Measurements from ENCODE around the gene ADGRG7.

Gene ADGRG7

DNA sequence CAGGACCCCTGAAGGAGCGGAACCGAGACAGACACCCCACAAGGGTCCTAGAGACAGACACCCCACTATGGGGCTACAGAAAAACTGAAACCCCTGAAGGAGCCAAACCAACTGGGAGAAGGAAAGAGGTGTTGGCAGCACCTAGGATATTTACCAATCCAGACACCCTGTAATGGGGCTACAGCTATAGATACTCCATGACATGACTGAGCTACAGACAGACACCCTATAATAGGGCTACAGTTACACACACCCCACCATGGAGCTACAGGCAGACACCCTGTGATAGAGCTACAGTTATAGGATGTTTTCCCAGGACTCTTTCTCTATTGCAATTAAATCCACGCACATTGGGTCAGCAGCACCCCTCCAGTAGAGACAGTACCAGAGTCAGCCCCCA, 22.6 kb upstream of the ADGRG7 start:
- H3K4me3 ChIP-seq (ENCODE audit: low read depth, low read length): no peak overlapping the region
- TF ChIP-seq, protein P1, sequence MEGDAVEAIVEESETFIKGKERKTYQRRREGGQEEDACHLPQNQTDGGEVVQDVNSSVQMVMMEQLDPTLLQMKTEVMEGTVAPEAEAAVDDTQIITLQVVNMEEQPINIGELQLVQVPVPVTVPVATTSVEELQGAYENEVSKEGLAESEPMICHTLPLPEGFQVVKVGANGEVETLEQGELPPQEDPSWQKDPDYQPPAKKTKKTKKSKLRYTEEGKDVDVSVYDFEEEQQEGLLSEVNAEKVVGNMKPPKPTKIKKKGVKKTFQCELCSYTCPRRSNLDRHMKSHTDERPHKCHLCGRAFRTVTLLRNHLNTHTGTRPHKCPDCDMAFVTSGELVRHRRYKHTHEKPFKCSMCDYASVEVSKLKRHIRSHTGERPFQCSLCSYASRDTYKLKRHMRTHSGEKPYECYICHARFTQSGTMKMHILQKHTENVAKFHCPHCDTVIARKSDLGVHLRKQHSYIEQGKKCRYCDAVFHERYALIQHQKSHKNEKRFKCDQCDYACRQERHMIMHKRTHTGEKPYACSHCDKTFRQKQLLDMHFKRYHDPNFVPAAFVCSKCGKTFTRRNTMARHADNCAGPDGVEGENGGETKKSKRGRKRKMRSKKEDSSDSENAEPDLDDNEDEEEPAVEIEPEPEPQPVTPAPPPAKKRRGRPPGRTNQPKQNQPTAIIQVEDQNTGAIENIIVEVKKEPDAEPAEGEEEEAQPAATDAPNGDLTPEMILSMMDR (IDR thresholded peaks at IDR 0.05; ENCODE audit: low read depth, low read length): no peak

DNA sequence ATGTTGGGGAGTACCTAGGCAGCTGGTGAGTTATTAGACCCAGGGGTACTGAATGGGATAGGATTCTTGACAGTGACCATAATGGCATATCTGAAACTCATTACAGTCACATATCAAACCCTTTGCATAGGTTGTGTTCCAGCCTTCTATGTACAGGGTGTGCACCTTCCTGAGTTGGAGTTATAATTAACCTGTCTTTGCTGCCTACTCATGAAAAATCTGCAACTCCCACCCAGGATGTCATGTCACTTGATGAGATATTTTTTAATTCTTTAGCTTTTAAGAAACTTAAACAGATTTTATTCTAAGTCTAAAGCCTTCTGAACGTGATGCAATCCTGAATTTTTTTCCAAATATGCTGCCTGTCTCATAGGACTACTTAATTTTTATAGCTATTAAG, 21.1 kb upstream of the ADGRG7 start:
- no peak overlapping the region for H3K4me3 ChIP-seq (ENCODE audit: low read depth, low read length)
- TF ChIP-seq, protein P1 (IDR thresholded peaks at IDR 0.05; ENCODE audit: low read depth, low read length): no peak

DNA sequence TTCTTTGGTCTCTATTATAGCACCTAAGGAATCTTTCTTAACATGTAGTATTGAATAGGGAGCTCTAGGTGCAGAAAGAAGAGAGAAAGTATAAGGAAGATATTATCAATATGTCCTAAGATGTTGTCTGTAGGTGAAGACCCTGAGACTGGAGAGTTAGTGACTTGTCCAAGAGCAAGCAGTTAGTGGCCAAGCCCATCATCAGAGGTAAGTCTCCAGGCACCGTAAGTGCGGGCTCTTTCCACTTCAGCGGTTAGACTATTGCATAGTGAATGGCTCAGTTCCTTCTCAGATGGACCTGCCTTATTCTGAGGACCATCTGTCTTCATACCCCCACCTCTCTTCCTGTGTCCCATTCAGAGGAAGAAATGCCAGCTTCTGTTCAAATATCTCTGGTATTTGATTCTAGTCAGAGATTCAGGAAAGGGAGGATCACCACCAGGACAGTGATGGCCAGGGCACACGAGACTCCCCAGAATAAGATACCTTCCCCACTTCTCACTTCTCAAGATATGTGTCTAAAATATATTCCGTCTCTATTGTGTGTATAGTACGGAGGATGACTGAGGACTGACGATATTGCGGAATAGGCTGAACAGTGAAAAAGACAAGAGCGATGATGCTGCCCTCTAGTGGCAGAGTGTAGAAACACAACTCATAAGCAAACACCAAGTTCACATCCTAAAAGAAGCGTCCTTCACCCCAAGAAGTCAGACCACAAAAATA, 19.1 kb upstream of the ADGRG7 start:
- no peak overlapping the region for H3K4me3 ChIP-seq (ENCODE audit: low read depth, low read length)
- TF ChIP-seq, protein P1 (IDR thresholded peaks at IDR 0.05; ENCODE audit: low read depth, low read length): peak; percentile 74

DNA sequence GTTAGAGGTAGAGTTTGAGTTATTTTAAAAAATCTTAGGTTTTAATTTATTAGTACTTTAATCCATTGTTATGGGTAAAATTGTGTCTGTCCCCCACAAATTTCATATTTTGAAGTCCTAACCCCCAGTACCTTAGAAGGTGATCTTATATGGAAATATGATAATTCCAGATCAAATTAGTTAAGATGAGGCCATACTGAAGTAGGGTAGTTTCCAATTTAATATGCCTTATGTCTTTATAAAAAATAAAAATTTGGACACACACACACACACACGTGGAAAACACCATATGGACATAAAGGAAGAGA, 18.6 kb upstream of the ADGRG7 start:
- TF ChIP-seq, protein P1 (IDR thresholded peaks at IDR 0.05; ENCODE audit: low read depth, low read length): no peak
- no peak overlapping the region for H3K4me3 ChIP-seq (ENCODE audit: low read depth, low read length)

DNA sequence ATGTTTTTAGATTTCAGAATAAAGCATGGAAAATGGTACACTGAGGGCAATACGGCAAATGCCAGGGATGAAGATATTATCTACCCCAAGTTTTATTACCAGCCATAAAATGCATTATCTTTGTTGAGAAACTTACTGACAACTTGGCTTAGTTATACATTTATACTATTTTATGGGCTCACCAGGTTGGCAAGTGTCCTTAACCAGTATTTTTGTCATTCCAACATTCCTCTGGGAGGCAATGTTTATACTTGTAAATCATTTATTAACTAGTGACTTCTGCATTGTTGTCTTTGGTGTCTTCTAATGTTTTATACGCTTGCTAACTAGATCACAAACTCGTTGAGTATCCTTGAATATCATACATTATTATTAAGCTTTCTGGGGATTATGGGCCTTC, 18.0 kb upstream of the ADGRG7 start:
- TF ChIP-seq, protein P1 (IDR thresholded peaks at IDR 0.05; ENCODE audit: low read depth, low read length): no peak
- no peak overlapping the region for H3K4me3 ChIP-seq (ENCODE audit: low read depth, low read length)

DNA sequence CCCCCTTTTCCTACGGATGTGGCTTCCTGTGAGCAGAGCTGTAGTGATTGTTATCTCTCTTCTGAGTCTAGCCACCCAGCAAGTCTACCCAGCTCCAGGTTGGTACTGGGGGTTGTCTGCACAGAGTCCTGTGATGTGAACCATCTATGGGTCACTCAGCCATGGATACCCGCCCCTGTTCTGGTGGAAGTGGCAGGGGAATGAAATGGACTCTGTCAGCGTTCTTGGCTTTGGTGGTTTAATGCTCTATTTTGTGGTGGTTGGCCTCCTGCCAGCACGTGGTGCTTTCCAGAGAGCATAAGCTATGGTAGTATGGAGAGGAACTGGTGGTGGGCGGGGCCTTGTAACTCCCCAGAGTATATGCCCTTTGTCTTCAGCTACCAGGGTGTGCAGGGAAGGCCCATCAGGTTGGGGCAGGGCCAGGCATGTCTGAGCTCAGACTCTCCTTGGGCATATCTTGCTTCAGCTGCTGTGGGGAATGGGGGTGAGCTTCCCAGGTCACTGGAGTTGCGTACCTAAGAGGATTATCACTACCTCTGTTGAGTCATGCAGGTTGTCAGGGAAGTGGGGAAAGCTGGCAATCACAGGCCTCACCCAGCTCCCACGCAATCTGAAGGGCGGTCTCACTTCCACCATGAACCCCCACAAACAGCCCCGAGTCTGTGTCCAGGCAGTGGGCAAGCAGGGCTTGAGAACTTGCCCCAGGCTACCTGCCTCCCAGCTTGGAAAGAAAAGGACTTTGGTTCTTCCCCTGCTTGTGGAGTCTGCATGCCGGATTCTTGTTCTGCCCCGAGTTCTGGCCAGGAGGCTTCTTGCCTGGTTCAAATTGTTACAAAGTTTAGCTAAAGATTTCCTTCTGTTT, 9.0 kb upstream of the ADGRG7 start:
- TF ChIP-seq, protein P1 (IDR thresholded peaks at IDR 0.05; ENCODE audit: low read depth, low read length): no peak
- no peak overlapping the region for H3K4me3 ChIP-seq (ENCODE audit: low read depth, low read length)

Data from WI38 (cell line).